ENCODE measurements around the gene ARMC5.
A peak's percentile ranks its signal among the peaks of the same experiment; 100 is the strongest.

The ARMC5 gene

GRCh38 chr16:31461921-31462804, 2.9 kb downstream of the ARMC5 start:
- Mint-ChIP-seq H3K4me3 (no peak overlapping the region), H3K9me3 (no peaks in the 10 kb centered on the region), H3K36me3 (peaks cover 25% of the 10 kb centered on the region), H3K27me3 (no peaks in the 10 kb centered on the region), H3K4me1 (peaks cover 21% of the 10 kb centered on the region), H3K27ac (no peak overlapping the region)
- DNase-seq (ENCODE audit: low spot score in 2 of 2) (no peak), ATAC-seq (ENCODE audit: low read depth) (no peak)

DNA sequence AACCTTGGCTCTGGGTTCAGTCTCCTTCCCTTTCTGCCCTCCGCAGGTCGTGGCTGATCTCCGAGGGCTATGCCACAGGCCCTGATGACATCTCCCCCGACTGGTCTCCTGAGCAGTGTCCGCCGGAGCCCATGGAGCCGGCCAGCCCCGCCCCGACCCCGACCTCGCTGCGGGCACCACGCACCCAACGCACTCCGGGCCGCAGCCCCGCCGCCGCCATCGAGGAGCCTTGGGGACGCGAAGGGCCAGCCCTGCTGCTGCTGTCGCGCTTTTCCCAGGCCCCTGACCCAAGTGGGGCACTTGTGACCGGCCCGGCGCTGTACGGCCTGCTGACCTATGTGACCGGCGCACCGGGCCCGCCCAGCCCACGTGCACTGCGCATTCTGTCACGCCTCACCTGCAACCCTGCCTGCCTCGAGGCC, 5.1 kb downstream of the ARMC5 start:
- Mint-ChIP-seq H3K27ac (no peak overlapping the region), H3K9me3 (no peaks in the 10 kb centered on the region), H3K4me1 (peaks cover 24% of the 10 kb centered on the region), H3K4me3 (no peak overlapping the region), H3K27me3 (no peaks in the 10 kb centered on the region), H3K36me3 (peaks cover 25% of the 10 kb centered on the region)
- DNase-seq (ENCODE audit: low spot score in 2 of 2), result no peak
- ATAC-seq (ENCODE audit: low read depth), result no peak

- ATAC-seq (ENCODE audit: low read depth) (no peak), DNase-seq (ENCODE audit: low spot score in 2 of 2) (no peak)
- H3K4me3 Mint-ChIP-seq, result no peak overlapping the region
- H3K27ac Mint-ChIP-seq, result no peak overlapping the region
- H3K4me1 Mint-ChIP-seq, result peaks cover 24% of the 10 kb centered on the region
- peaks cover 25% of the 10 kb centered on the region for H3K36me3 Mint-ChIP-seq
- H3K9me3 Mint-ChIP-seq, result no peaks in the 10 kb centered on the region
- no peaks in the 10 kb centered on the region for H3K27me3 Mint-ChIP-seq
Observed at GRCh38 chr16:31464781-31465260, 5.5 kb downstream of the ARMC5 start.

GRCh38 chr16:31465788-31466370, 6.6 kb downstream of the ARMC5 start:
- Mint-ChIP-seq H3K9me3 (no peaks in the 10 kb centered on the region), H3K4me3 (no peak overlapping the region), H3K36me3 (peaks cover 25% of the 10 kb centered on the region), H3K27me3 (no peaks in the 10 kb centered on the region), H3K4me1 (peaks cover 18% of the 10 kb centered on the region), H3K27ac (no peak overlapping the region)
- ATAC-seq (ENCODE audit: low read depth) (no peak), DNase-seq (ENCODE audit: low spot score in 2 of 2) (no peak)

DNA sequence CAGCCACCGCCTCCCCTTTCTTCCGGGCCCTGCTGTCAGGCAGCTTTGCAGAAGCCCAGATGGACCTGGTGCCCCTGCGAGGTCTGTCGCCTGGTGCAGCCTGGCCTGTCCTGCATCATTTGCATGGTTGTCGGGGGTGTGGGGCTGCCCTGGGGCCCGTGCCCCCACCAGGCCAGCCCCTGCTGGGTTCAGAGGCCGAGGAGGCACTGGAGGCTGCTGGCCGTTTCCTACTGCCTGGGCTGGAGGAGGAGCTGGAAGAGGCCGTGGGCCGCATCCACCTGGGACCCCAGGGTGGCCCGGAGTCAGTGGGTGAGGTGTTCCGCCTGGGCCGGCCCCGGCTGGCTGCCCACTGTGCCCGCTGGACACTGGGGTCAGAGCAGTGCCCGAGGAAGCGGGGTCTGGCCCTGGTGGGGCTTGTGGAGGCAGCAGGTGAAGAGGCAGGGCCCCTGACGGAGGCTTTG, 7.1 kb downstream of the ARMC5 start:
- Mint-ChIP-seq H3K27me3 (no peaks in the 10 kb centered on the region), H3K4me1 (peaks cover 19% of the 10 kb centered on the region), H3K9me3 (no peaks in the 10 kb centered on the region), H3K27ac (peak overlapping the region; percentile 62), H3K36me3 (peaks cover 25% of the 10 kb centered on the region), H3K4me3 (no peak overlapping the region)
- DNase-seq (ENCODE audit: low spot score in 2 of 2) (no peak), ATAC-seq (ENCODE audit: low read depth) (no peak)

- Mint-ChIP-seq H3K27ac (peak overlapping the region; percentile 62), H3K4me3 (no peak overlapping the region), H3K4me1 (peaks cover 24% of the 10 kb centered on the region), H3K27me3 (peaks cover 2% of the 10 kb centered on the region), H3K9me3 (no peaks in the 10 kb centered on the region), H3K36me3 (peaks cover 25% of the 10 kb centered on the region)
- DNase-seq (ENCODE audit: low spot score in 2 of 2), result no peak
- peak; percentile 63 for ATAC-seq (ENCODE audit: low read depth)
Observed at GRCh38 chr16:31467151-31467773, 8.0 kb downstream of the ARMC5 start.

- Mint-ChIP-seq H3K4me1 (peaks cover 24% of the 10 kb centered on the region), H3K9me3 (no peaks in the 10 kb centered on the region), H3K4me3 (no peak overlapping the region), H3K36me3 (peaks cover 22% of the 10 kb centered on the region), H3K27ac (no peak overlapping the region), H3K27me3 (peaks cover 2% of the 10 kb centered on the region)
- ATAC-seq (ENCODE audit: low read depth), result no peak
- no peak for DNase-seq (ENCODE audit: low spot score in 2 of 2)
Observed at GRCh38 chr16:31467858-31468257, 8.6 kb downstream of the ARMC5 start.

- no peaks in the 10 kb centered on the region for H3K9me3 Mint-ChIP-seq
- H3K27me3 Mint-ChIP-seq, result peaks cover 2% of the 10 kb centered on the region
- no peak overlapping the region for H3K27ac Mint-ChIP-seq
- H3K4me1 Mint-ChIP-seq, result peaks cover 24% of the 10 kb centered on the region
- DNase-seq (ENCODE audit: low spot score in 2 of 2) (no peak), ATAC-seq (ENCODE audit: low read depth) (no peak)
- no peak overlapping the region for H3K4me3 Mint-ChIP-seq
- peaks cover 7% of the 10 kb centered on the region for H3K36me3 Mint-ChIP-seq
Observed at GRCh38 chr16:31470615-31471014, 11.3 kb downstream of the ARMC5 start.

DNA sequence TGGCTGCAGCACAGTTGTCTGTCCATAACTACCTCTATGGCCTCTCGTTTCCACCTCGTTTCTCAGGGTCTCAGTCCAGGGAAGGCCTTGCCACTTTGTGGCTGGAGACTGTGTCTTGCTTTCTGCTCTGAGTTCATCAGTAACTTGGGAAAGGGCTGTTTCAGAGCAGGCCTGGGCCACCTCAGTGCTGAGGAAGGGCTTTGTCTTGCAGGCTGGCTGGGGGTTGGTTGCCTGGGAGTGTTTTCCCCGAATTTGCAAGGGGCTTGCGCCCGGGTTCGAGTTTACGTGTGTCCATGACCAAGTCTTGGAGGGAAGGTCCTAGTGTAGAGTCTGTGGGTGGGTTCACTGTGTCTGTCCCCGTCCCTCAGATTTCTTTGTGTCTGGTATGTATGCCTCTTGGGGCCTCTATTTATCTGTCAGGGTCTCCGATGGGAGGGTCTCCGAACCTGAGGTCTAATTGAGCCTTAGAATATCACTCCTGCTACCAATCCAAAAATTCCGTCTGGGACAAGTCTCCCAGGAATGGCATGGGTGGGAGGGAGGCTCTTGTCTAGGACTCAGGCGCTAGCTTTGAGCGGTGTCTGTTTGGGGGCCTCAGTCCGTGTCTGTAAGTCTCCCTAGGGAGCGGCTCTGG, 12.1 kb downstream of the ARMC5 start:
- H3K4me3 Mint-ChIP-seq, result peak overlapping the region; percentile 46
- ATAC-seq (ENCODE audit: low read depth), result no peak
- H3K4me1 Mint-ChIP-seq, result peaks cover 27% of the 10 kb centered on the region
- no peaks in the 10 kb centered on the region for H3K9me3 Mint-ChIP-seq
- no peak for DNase-seq (ENCODE audit: low spot score in 2 of 2)
- H3K27ac Mint-ChIP-seq, result no peak overlapping the region
- H3K27me3 Mint-ChIP-seq, result peaks cover 4% of the 10 kb centered on the region
- H3K36me3 Mint-ChIP-seq, result peaks cover 3% of the 10 kb centered on the region

DNA sequence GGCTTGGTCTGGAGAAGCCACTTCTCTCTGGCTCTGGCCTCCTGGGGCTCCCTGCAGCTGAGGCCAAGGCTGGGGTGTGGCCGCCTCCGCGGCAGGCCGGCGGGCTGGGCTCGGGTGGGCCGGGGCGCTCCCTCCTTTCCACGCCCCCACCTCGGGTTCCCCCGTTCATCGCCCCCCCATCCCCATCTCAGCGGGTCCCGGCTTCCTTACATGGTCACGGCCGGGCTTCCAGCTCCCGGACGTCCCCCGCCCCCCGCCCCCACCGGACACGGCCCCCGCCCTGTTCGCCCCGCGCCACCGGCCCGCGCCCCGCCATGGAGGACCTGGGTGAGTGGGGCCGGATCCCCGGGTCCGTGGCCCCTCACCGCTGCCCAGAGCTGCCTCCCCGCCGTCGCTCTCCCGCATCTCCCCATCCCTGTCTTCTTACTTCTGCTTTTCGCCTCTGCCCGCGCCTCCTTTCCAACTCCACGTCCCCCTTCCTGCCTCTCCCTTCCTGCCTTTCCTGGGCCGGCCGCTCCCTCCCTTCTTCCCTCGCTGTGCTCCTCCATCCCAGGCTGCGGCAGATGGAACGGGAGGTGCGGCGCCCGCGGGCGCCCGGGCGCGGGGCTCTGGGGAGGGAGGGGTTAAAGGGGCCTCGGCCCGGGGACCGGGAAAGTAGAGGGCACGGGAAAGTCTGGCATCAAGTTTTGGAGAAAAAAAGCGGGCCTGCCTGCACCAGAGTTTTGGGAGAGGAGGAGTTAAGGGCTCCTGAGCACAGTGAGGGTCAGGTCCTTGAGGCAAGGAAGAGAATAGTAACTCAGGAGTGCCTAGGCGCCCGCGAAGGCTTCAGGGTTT, 12.8 kb downstream of the ARMC5 start, which contains the start of gene TGFB1I1:
TGFB1I1 (plus strand) TSS at position 278 of the 834 bp plus-strand sequence; CDS start at position 315, 37 bp downstream.
- Mint-ChIP-seq H3K36me3 (no peaks in the 10 kb centered on the region), H3K4me3 (peak within 1 kb of the TSS; percentile 75), H3K27ac (no peak within 1 kb of the TSS), H3K4me1 (peaks cover 27% of the 10 kb centered on the region), H3K27me3 (peaks cover 7% of the 10 kb centered on the region), H3K9me3 (no peaks in the 10 kb centered on the region)
- DNase-seq (ENCODE audit: low spot score in 2 of 2) (no peak), ATAC-seq (ENCODE audit: low read depth) (no peak)

GRCh38 chr16:31472709-31473203, 13.5 kb downstream of the ARMC5 start:
- Mint-ChIP-seq H3K27me3 (peaks cover 7% of the 10 kb centered on the region), H3K4me1 (peaks cover 21% of the 10 kb centered on the region), H3K9me3 (no peaks in the 10 kb centered on the region), H3K36me3 (no peaks in the 10 kb centered on the region), H3K27ac (no peak overlapping the region), H3K4me3 (no peak overlapping the region)
- ATAC-seq (ENCODE audit: low read depth) (peak; percentile 17), DNase-seq (ENCODE audit: low spot score in 2 of 2) (no peak)

GRCh38 chr16:31473264-31473984, 14.1 kb downstream of the ARMC5 start:
- no peak overlapping the region for H3K27ac Mint-ChIP-seq
- H3K9me3 Mint-ChIP-seq, result no peaks in the 10 kb centered on the region
- no peaks in the 10 kb centered on the region for H3K36me3 Mint-ChIP-seq
- no peak overlapping the region for H3K4me3 Mint-ChIP-seq
- H3K27me3 Mint-ChIP-seq, result peaks cover 7% of the 10 kb centered on the region
- peaks cover 20% of the 10 kb centered on the region for H3K4me1 Mint-ChIP-seq
- no peak for ATAC-seq (ENCODE audit: low read depth)
- no peak for DNase-seq (ENCODE audit: low spot score in 2 of 2)

All from memory B cell (primary cell).